ENCODE data around the gene TIMELESS.

GRCh38 chr12:56434828-56435227, 14.4 kb downstream of the TIMELESS start:
- TF ChIP-seq, protein P1, sequence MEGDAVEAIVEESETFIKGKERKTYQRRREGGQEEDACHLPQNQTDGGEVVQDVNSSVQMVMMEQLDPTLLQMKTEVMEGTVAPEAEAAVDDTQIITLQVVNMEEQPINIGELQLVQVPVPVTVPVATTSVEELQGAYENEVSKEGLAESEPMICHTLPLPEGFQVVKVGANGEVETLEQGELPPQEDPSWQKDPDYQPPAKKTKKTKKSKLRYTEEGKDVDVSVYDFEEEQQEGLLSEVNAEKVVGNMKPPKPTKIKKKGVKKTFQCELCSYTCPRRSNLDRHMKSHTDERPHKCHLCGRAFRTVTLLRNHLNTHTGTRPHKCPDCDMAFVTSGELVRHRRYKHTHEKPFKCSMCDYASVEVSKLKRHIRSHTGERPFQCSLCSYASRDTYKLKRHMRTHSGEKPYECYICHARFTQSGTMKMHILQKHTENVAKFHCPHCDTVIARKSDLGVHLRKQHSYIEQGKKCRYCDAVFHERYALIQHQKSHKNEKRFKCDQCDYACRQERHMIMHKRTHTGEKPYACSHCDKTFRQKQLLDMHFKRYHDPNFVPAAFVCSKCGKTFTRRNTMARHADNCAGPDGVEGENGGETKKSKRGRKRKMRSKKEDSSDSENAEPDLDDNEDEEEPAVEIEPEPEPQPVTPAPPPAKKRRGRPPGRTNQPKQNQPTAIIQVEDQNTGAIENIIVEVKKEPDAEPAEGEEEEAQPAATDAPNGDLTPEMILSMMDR (IDR thresholded peaks at IDR 0.05; ENCODE audit: borderline replicate concordance, extremely low read depth, low read length, poor library complexity, severe bottlenecking): no peak
- TF ChIP-seq EZH2 (IDR thresholded peaks at IDR 0.05; ENCODE audit: borderline replicate concordance, low read depth, low read length, severe bottlenecking): no peak
